Measurements from ENCODE around the gene FGD6.
A peak's percentile ranks its signal among the peaks of the same experiment; 100 is the strongest.
"Not testable (repeated sequence)": the region's sequence is repeated elsewhere in the genome, so short reads cannot be mapped to it uniquely, and the experiment has no call there.

FGD6 gene

DNA sequence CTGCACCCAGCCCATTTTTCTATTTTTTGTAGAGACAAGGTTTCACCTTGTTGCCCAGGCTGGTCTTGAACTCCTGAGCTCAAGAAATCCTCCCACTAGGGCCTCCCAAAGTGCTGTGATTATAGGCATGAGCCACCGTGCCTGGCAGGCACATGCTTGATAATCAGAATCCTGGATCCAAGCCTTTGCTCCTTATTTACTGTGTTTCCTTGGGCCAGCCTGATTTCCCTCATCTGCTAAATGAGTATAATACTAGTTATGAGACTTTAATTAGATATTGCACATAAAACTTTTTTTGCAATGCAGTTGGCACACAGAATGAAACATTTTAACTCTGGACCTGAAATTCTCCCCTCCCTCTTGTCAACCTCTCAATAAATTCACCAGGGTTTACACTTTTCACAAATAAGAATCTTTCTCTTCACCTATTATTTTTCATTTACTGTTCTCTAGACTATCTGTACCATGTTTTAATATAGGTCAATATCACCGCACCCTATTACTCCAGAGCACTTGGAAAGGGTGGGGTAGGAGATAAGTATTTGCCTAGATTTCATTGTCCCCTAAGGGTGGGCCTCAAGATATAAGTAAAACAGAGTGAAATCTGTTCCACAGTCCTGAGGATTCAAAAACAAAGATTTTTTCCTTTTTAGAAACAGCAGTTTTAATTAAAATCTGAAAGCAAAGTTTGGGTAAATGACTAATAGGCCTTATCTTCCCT, 74.7 kb downstream of the FGD6 start:
- in situ Hi-C loops (cut with MboI; ENCODE audit: low pct_unique_long_range_greater_than_20kb, low sequenced_read_pairs), result no loop called here
- no peak for DNase-seq

- in situ Hi-C loops (cut with MboI; ENCODE audit: low pct_unique_long_range_greater_than_20kb, low sequenced_read_pairs), result no loop called here
- no peak for DNase-seq
Measured at GRCh38 chr12:95141310-95141709, 76.0 kb downstream of the FGD6 start.

DNA sequence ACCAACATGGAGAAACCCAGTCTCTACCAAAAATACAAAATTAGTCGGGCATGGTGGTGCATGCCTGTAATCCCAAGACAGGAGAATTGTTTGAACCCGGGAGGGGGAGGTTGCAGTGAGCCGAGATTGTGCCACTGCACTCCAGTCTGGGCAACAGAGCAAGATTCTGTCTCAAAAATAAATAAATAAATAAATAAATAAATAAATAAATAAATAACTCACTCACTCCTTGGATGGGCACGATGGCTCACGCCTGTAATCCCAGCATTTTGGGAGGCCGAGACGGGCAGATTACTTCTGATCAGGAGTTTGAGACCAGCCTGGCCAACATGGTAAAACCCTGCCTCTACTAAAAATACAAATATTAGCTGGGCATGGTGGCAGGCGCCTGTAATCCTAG, 79.2 kb downstream of the FGD6 start:
- in situ Hi-C loops (cut with MboI; ENCODE audit: low pct_unique_long_range_greater_than_20kb, low sequenced_read_pairs); DNase-seq: not testable (repeated sequence)

- in situ Hi-C loops (cut with MboI; ENCODE audit: low pct_unique_long_range_greater_than_20kb, low sequenced_read_pairs), result no loop called here
- no peak for DNase-seq
Measured at GRCh38 chr12:95136598-95136997, 80.7 kb downstream of the FGD6 start.

DNA sequence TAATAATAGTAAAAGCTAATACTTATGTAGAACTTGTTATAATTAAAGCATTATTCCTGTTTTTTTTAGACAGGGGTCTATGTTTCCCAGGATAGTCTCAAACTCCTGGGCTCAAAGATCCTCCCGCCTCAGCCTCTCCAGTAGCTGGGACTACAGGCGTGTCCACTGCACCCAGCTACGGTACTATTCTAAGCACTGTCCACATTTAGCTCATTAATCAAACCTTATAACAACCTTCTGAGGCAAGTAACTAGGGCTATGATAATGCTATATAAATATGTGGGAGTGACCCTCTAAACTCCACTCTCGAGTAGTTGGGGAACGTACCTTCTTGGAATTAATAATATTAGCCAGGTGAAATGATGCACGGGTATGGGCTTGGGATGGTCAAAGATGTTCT, 83.2 kb downstream of the FGD6 start:
- in situ Hi-C loops (cut with MboI; ENCODE audit: low pct_unique_long_range_greater_than_20kb, low sequenced_read_pairs), result no loop called here
- DNase-seq, result no peak

DNA sequence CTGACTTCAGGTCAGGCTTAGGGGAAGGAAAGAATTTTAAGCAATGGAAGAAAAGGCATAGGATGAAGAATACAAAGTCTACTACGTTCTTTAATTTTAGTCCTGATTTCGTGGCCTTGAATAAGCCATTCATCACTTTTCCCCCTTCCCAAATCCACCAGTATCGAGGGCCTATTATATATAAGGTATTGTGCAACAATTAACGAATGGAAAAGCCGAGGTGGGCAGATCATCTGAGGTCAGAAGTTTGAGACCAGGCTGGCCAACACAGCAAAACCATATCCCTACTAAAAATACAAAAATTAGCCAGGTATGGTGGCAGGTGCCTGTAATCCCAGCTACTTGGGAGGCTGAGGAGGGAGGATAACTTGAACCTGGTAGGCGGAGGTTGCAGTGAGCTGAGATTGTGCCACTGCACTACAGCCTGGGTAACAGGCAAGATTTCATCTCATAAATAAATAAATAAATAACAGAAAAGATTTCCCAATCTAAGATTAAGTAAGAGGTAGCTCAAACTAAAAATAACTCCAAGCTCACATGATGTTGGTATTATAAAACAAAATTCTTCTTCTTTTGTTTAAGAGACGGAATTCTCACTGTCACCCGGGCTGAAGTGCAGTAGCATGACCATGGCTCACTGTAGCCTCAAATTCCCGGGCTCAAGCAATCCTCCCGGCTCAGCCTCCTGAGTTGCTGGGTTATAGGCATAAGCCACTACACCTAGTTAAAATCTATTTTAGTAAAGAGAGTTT, 85.5 kb downstream of the FGD6 start:
- DNase-seq, result no peak
- in situ Hi-C loops (cut with MboI; ENCODE audit: low pct_unique_long_range_greater_than_20kb, low sequenced_read_pairs), result no loop called here

DNA sequence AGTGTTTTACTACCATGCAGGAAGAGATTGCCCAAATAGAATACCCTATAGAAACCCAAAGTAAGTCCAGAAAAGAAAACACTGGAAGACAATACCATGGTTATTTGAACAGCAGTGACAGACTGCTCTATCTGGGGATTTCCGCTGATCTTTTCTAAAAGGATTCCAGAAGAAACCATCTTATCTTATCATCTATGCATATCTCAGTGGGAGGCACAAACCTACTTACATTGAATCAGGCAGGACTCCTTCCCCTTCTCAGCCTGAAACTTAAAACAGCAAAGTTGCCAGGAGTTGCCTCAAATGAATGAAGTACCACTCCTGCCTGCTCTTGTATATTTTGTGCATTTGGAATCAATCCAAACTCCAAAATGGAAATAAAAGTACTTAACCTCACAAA, 87.2 kb downstream of the FGD6 start:
- in situ Hi-C loops (cut with MboI; ENCODE audit: low pct_unique_long_range_greater_than_20kb, low sequenced_read_pairs), result no loop called here
- DNase-seq, result peak; percentile 6

DNA sequence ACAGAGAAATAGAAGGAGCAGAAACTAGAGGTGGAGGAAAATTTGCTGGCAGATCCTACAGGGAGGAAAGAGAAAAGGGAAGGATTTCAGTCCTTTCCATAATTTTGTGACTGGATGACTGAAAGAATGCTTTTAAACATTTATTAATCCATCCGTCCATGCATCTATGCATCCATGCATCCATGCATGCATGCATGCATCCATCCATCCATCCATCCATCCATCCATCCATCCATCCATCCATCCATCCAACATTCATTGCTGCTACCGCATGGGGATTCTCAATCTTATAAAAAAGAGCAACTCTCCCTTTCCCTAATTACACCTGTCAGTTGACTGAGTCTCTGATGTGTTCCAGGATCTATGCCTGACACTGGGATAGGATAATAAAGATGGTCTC, 88.2 kb downstream of the FGD6 start:
- in situ Hi-C loops (cut with MboI; ENCODE audit: low pct_unique_long_range_greater_than_20kb, low sequenced_read_pairs), result no loop called here
- no peak for DNase-seq

- no peak for DNase-seq
- in situ Hi-C loops (cut with MboI; ENCODE audit: low pct_unique_long_range_greater_than_20kb, low sequenced_read_pairs), result no loop called here
Measured at GRCh38 chr12:95126736-95127135, 90.5 kb downstream of the FGD6 start.

DNA sequence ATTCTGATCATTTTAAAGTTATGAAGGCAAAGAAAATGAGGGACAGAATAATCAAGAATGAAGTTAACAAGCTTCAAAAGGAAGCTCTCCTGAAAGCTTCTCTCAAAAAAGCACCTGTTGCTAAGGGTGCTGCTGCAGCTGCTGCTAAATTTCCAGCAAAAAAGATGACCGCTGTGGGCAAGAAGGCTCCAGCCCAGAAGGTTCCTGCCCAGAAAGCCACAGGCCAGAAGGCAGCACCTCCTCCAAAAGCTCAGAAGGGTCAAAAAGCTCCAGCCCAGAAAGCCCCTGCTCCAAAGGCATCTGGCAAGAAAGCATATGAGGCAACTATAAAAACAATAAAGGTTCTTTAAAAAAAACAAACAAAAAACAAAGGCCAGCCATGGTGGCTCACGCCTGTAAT, 91.2 kb downstream of the FGD6 start:
- DNase-seq, result no peak
- in situ Hi-C loops (cut with MboI; ENCODE audit: low pct_unique_long_range_greater_than_20kb, low sequenced_read_pairs), result no loop called here

DNA sequence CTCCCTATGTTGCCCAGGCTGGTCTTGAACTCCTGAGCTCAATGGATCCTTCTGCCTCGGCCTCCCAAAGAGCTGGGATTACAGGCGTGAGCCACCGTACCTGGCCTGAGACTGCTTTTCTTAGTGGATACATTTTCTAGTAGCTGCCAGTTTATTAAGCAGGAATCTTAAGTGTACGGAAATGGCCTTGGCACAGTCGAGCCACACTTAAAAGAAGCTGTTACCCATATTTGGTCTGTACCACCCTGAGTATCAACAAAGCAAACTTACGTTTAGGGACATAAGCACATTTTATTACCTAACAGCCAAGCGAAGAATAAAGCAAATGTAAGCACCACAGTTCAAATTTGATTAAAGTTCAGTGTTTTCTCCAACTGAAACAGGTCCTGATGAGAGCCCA, 93.2 kb downstream of the FGD6 start:
- no peak for DNase-seq
- in situ Hi-C loops (cut with MboI; ENCODE audit: low pct_unique_long_range_greater_than_20kb, low sequenced_read_pairs), result loop anchor here (25.0 kb wide), 1 partner anchor 413 kb away; no protein-coding TSS in a partner anchor

DNA sequence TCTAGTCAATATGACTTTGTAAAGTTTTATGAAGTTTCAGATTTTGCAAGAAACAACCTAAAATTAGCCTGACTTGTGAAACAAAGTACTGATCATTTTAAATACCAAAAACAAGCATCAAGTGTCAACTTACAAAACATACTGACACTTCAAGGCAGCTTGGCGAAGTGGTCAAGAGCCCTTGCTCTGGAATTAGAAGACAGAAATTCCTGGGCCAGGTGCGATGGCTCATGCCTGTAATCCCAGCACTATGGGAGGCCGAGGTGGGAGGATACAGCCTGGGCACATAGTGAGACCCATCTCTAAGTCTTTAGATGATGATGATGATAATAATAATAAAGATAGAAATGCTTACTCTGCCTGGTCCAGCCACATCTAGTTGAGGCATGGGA, 98.5 kb downstream of the FGD6 start:
- in situ Hi-C loops (cut with MboI; ENCODE audit: low pct_unique_long_range_greater_than_20kb, low sequenced_read_pairs), result loop anchor here (25.0 kb wide), 1 partner anchor 419 kb away; no protein-coding TSS in a partner anchor
- no peak for DNase-seq

DNA sequence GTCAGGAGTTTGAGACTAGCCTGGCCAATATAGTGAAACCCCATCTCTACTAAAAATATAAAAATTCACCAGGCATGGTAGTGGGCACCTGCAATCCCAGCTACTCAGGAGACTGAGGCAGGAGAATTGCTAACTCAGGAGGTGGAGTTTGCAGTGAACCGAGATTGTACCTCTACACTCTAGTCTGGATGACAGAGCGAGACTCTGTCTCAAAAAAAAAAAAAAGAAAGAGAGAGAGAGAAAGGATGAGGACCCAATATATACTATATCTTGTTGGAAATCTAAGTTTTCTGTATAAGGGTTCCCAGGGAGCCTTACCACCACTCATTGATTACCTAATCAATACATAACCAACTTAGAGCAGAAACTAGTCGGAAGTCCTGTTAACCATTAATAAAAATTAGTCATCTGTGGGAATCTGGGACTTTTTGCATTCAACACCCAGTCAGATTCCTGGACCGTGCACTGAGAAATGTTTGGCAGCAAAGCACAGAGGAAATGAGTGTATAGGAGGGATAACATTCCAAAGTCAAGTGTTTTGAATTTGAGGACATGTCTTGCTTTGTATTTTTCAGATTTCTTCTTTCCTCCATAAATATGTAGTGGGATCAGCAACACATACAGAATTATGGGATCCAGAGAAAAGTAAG, 99.0 kb downstream of the FGD6 start:
- in situ Hi-C loops (cut with MboI; ENCODE audit: low pct_unique_long_range_greater_than_20kb, low sequenced_read_pairs), result loop anchor here (25.0 kb wide), 1 partner anchor 419 kb away; no protein-coding TSS in a partner anchor
- DNase-seq, result no peak

DNA sequence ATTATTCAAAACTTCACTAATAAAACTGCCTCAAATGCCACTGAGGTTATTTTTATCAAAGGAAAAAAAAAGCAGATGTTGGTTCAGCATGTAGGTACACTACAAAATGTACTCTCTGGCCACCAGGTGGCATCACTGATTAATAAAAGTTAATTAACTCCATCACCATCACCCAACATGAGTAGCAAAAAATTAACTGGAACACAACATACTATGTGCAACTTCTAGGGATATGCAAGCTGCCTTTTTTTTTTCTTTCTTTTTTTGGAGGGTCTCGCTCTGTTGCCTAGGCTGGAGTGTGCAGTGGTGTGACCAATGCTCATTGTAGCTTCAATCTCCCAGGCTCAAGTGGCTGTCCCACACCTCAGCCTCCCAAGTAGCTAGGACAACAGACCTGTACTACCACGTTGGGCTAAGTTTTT, 100.1 kb downstream of the FGD6 start:
- peak; percentile 80 for DNase-seq
- in situ Hi-C loops (cut with MboI; ENCODE audit: low pct_unique_long_range_greater_than_20kb, low sequenced_read_pairs), result loop anchor here (25.0 kb wide), 1 partner anchor 420 kb away; no protein-coding TSS in a partner anchor

- in situ Hi-C loops (cut with MboI; ENCODE audit: low pct_unique_long_range_greater_than_20kb, low sequenced_read_pairs), result loop anchor here (25.0 kb wide), 1 partner anchor 421 kb away; no protein-coding TSS in a partner anchor
- no peak for DNase-seq
Measured at GRCh38 chr12:95116773-95117172, 100.5 kb downstream of the FGD6 start.

GRCh38 chr12:95116341-95116740, 100.9 kb downstream of the FGD6 start:
- in situ Hi-C loops (cut with MboI; ENCODE audit: low pct_unique_long_range_greater_than_20kb, low sequenced_read_pairs), result loop anchor here (25.0 kb wide), 1 partner anchor 421 kb away; no protein-coding TSS in a partner anchor
- no peak for DNase-seq

- in situ Hi-C loops (cut with MboI; ENCODE audit: low pct_unique_long_range_greater_than_20kb, low sequenced_read_pairs), result loop anchor here (25.0 kb wide), 1 partner anchor 422 kb away; no protein-coding TSS in a partner anchor
- DNase-seq, result no peak
Measured at GRCh38 chr12:95115641-95116040, 101.6 kb downstream of the FGD6 start.

DNA sequence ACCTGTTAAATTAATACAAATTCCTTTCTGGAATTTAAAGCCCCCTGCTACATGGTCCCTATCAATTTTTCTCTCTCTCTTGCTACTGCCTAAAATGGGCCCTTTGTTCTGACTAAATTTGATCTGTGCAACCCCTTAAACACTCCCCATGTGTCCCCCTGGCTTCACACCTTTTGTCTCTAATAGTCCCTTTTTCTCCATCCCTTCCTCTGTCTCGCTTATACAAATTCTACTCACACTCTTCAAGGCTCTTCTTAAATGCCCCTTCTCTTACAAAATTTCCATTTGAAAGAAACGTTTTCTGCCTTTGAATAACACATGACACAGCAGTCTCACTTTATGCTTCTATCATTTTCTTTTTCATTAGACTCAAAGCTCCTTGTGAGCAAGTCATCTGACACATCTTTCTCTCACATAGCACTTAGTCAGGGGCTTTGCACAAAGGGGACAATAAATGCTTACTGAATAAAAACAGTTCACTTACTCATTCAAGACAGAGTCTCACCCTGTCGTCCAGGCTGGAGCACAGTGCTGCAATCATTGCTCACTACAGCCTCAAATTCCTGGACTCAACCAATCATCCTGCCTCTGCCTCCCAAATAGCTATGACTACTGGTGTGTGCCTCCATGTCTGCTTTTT, 102.4 kb downstream of the FGD6 start:
- no peak for DNase-seq
- in situ Hi-C loops (cut with MboI; ENCODE audit: low pct_unique_long_range_greater_than_20kb, low sequenced_read_pairs), result loop anchor here (25.0 kb wide), 1 partner anchor 422 kb away; no protein-coding TSS in a partner anchor

- in situ Hi-C loops (cut with MboI; ENCODE audit: low pct_unique_long_range_greater_than_20kb, low sequenced_read_pairs), result loop anchor here (25.0 kb wide), 1 partner anchor 430 kb away; no protein-coding TSS in a partner anchor
- DNase-seq, result no peak
Measured at GRCh38 chr12:95107362-95107761, 109.9 kb downstream of the FGD6 start.

Measured in KBM-7 (cell line).